Neural cell (in vitro differentiated cells): ENCODE results near the gene GTF2IRD1.

Experiments
- CTCF ChIP-seq: fragments of 450-650 bp; IDR thresholded peaks from 2 replicates; pipeline ENCODE4 v1.5.1; 2014; ENCODE audit warnings: antibody characterized with exemption, mild to moderate bottlenecking, moderate library complexity; ENCODE audit not compliant: poor library complexity, severe bottlenecking
- EZH2 ChIP-seq: fragments of 200-600, 300-800 bp; shearing (Covaris generic), sonication (generic); IDR thresholded peaks from 2 replicates; pipeline ENCODE4 v1.6.1; 2014; ENCODE audit warnings: antibody characterized with exemption, low read length, borderline replicate concordance, mild to moderate bottlenecking; ENCODE audit not compliant: insufficient read depth, poor library complexity, severe bottlenecking
- POLR2AphosphoS5 ChIP-seq: IDR thresholded peaks from 2 replicates; pipeline ENCODE4 v1.6.1; 2012
- RAD21 ChIP-seq: fragments of 450-650 bp; conservative IDR thresholded peaks from 2 replicates; pipeline ENCODE4 v1.6.1; 2014; ENCODE audit warnings: antibody characterized with exemption, mild to moderate bottlenecking, moderate library complexity
- SMC3 ChIP-seq: fragments of 450-650 bp; conservative IDR thresholded peaks from 2 replicates; pipeline ENCODE4 v1.6.1; 2014; ENCODE audit warnings: antibody characterized with exemption, mild to moderate bottlenecking, moderate library complexity; ENCODE audit not compliant: poor library complexity
- TAF1 ChIP-seq: IDR thresholded peaks from 2 replicates; pipeline ENCODE4 v1.6.1; 2012; ENCODE audit warnings: low read depth

GRCh38 chr7:74495112-74496086 is 41.7 kb downstream of the GTF2IRD1 start:
- TF ChIP-seq CTCF (no peak), RAD21 (no peak), POLR2AphosphoS5 (no peak), SMC3 (no peak), EZH2 (no peak), TAF1 (no peak)
